ENCODE data around the gene COPG1. TPM values are rescaled to one million over a fixed set of nuclear protein-coding genes. Genes with fewer than 3 reads are reported as not detected.

COPG1 gene
- total RNA-seq, result 142 and 172 TPM in 2 replicates

GRCh38 chr3:129249284-129250065 is at the start of gene COPG1:
TSS of gene COPG1 (plus strand) at chr3:129249606. CDS start at chr3:129249710, 104 bp downstream.

GRCh38 chr3:129278439-129278965 is 29.1 kb downstream of the COPG1 start, which contains the start of gene HMCES:
TSS of gene HMCES (plus strand) at chr3:129278870. CDS start at chr3:129279733, 863 bp downstream.

Other genes with a start within 250 kb of the COPG1 start
- gene EFCC1, start 248.3 kb upstream of the COPG1 start, total RNA-seq, result not detected in 2 replicates
- gene GP9, start 188.8 kb upstream of the COPG1 start, total RNA-seq, result not detected in 2 replicates
- gene RAB43, start 127.8 kb upstream of the COPG1 start, total RNA-seq, result 21.0 and 28.6 TPM in 2 replicates
- gene ISY1, start 88.5 kb upstream of the COPG1 start, total RNA-seq, result 13.9 and 17.4 TPM in 2 replicates
- 169 and 232 TPM in 2 replicates for gene CNBP, start 65.7 kb upstream of the COPG1 start, total RNA-seq
- gene HMCES, start 29.3 kb downstream of the COPG1 start, total RNA-seq, result 24.3 and 31.6 TPM in 2 replicates
- gene EFCAB12, start 179.0 kb downstream of the COPG1 start, total RNA-seq, result under 0.01 TPM in 1 of 2 replicates, not detected in the other
- 7.5 and 10.9 TPM in 2 replicates for gene MBD4, start 190.3 kb downstream of the COPG1 start, total RNA-seq
- 14.0 and 15.2 TPM in 2 replicates for gene IFT122, start 190.6 kb downstream of the COPG1 start, total RNA-seq